Testis (tissue), 3 donors: ENCODE data around the gene RHOBTB3. TPM values are rescaled to one million over a fixed set of nuclear protein-coding genes. Genes with fewer than 3 reads are reported as not detected.

Source experiments
- DNase-seq: peaks from one replicate; pipeline ENCODE4 v3.0.0-alpha.2; 2019
- H3K27ac ChIP-seq, 2 donors: fragments of 200-600 bp; sonication (generic); one replicate each; pipeline ENCODE4 v1.5.1; 2019
- H3K27me3 ChIP-seq: fragments of 200-600 bp; sonication (generic); one replicate; pipeline ENCODE4 v1.5.1; 2019
- H3K36me3 ChIP-seq: fragments of 200-600 bp; sonication (generic); one replicate; pipeline ENCODE4 v1.5.1; 2017; ENCODE audit warnings: low read depth; ENCODE audit errors: missing control alignments
- H3K4me1 ChIP-seq: fragments of 200-600 bp; sonication (generic); one replicate; pipeline ENCODE4 v1.5.1; 2019
- H3K4me3 ChIP-seq, 2 donors: fragments of 200-600 bp; sonication (generic); one replicate each; pipeline ENCODE4 v1.5.1; 2017 to 2019
- H3K9me3 ChIP-seq: fragments of 200-600 bp; sonication (generic); one replicate; pipeline ENCODE4 v1.5.1; 2017
- CTCF ChIP-seq, 3 experiments: fragments of 450-650 bp in 2 of 3; fragments of 200-600 bp in 1 of 3; sonication (generic) in 1 of 3; IDR thresholded peaks; one replicate each; pipeline ENCODE4 v1.5.1; 2016 to 2019; ENCODE audit warnings: antibody characterized with exemption in 3 of 3, mild to moderate bottlenecking in 2 of 3, moderate library complexity in 1 of 3
- POLR2A ChIP-seq: fragments of 450-650 bp; IDR thresholded peaks from one replicate; pipeline ENCODE4 v1.6.1; 2017; ENCODE audit warnings: antibody characterized with exemption, mild to moderate bottlenecking, moderate library complexity
- WGBS, 2 donors: methylation state at CpG; one replicate each; pipeline ENCODE4 v1.1.5; 2018; 5-methylcytosine and 5-hydroxymethylcytosine counted together
- intact Hi-C: fragments of 100-400 bp; cut with DNase I; formaldehyde crosslinking; loops from one replicate; pipeline ENCODE4 v1.15.1; 2023; ENCODE audit warnings: low total_unique reads
- polyA plus RNA-seq: library from polyadenylated mRNA; stranded (reverse); fragments of 350-450 nt; fragmentation: Illumina TruSeq; extraction: RNeasy Lipid Tissue Mini Kit (QIAGEN cat#74804); gene quantifications from one replicate; pipeline ENCODE4 v1.2.3, GENCODE V29; 2014; ENCODE audit warnings: low read depth, low replicate concordance; ENCODE audit not compliant: insufficient read depth
- total RNA-seq, 2 donors: library from RNA; depleted of rRNA; stranded (reverse); fragments of >200 nt; gene quantifications; one replicate each; pipeline ENCODE4 v1.2.3, GENCODE V29; 2016

Gene RHOBTB3
- total and polyA plus RNA-seq, 3 donors from 2014 or later, result 44.1 to 190 (median 163) TPM

- no peak for DNase-seq
- Histone ChIP-seq H3K27ac (no peak overlapping the region), H3K4me3 (no peak overlapping the region), H3K36me3 (no peaks in the 10 kb centered on the region), H3K4me1 (peaks cover 28% of the 10 kb centered on the region), H3K27me3 (no peaks in the 10 kb centered on the region), H3K9me3 (no peaks in the 10 kb centered on the region)
- TF ChIP-seq POLR2A (no peak), CTCF (IDR thresholded peaks at IDR 0.05) (no peak)
- intact Hi-C loops, result no loop called here
Observed at GRCh38 chr5:95746194-95746593, 15.1 kb downstream of the RHOBTB3 start.

DNA sequence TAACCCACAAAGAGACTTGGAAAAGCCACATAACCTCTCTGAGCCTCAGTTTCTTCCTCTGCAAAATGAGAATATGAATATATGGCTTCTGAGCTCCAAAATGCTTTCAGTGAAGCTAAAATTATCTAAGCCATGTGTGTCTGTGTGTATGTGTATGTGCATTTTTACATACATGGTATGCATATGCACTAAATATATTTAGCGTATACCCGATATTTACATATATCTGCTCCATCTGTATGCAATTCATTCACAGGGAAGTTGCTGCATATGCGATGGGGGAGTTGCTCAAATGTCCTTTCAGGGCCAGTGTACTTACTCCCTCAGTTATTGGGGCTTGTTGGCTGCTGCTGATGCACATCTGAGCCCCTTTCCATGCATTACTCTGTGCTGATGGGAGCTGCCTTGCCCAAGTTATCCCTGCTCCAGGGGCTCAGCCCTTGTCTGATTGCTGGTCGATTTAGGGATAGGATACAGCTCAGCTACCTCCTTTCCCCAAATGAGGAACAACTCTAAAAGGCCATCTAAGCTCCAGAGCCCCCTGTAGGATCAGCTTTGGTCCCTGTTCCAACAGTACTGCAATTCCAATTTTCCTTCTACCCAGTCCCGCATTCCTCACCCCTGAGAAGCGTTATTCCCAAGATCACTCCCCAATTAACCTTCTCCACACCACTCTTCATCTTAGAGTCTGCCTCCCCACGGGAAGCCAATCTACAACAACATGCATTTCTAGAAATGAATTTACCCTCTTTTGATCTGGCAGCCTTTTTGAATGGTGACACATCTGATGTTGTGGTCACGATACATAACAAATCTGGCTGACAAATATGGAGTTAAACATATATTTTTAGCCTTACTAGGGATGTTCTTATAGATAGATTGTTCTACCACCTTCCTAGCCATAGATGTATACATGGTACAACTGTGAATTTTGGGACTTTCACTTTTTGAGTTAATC, 15.9 kb downstream of the RHOBTB3 start:
- H3K27me3 ChIP-seq, result no peaks in the 10 kb centered on the region
- no peaks in the 10 kb centered on the region for H3K9me3 ChIP-seq
- H3K27ac ChIP-seq, result peak overlapping the region in 1 of 2 donors; percentile 7
- 69% methylated on average over 7 to 8 of the region's 8 CpGs for WGBS, 2 donors
- TF ChIP-seq POLR2A, result no peak
- no peak for DNase-seq
- H3K36me3 ChIP-seq, result no peaks in the 10 kb centered on the region
- H3K4me3 ChIP-seq, result no peak overlapping the region
- intact Hi-C loops, result no loop called here
- H3K4me1 ChIP-seq, result peaks cover 28% of the 10 kb centered on the region

DNA sequence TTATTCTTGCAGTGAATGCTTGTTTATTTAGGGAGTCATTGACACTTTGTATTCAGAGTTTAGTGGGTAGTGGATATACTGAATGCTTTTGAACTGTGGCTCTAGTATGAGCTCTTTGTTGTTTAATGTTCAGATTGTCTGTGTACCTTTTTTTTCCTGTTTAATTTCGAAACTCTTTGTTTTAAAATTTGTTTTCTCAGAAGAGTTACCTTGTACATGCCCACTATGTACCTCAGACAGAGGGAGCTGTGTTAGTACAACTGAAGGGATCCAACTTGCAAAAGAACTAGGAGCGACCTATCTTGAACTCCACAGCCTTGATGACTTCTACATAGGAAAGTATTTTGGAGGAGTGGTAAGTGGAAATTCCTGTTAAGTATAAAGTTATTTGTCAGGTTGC, 17.0 kb downstream of the RHOBTB3 start:
- peak overlapping the region in 1 of 2 donors; percentile 22 for H3K27ac ChIP-seq
- no peak for TF ChIP-seq POLR2A
- TF ChIP-seq CTCF (IDR thresholded peaks at IDR 0.05), result no peak
- no peaks in the 10 kb centered on the region for H3K9me3 ChIP-seq
- intact Hi-C loops, result no loop called here
- H3K4me3 ChIP-seq, result no peak overlapping the region
- DNase-seq, result no peak
- peaks cover 28% of the 10 kb centered on the region for H3K4me1 ChIP-seq
- no peaks in the 10 kb centered on the region for H3K27me3 ChIP-seq
- no peaks in the 10 kb centered on the region for H3K36me3 ChIP-seq
- WGBS, 2 donors, result 40 to 47% methylated on average over 2 of the region's 2 CpGs

- no peak for TF ChIP-seq CTCF (IDR thresholded peaks at IDR 0.05)
- no peak for TF ChIP-seq POLR2A
- Histone ChIP-seq H3K9me3 (no peaks in the 10 kb centered on the region), H3K4me3 (no peak overlapping the region), H3K36me3 (no peaks in the 10 kb centered on the region), H3K4me1 (peaks cover 14% of the 10 kb centered on the region), H3K27ac (no peak overlapping the region), H3K27me3 (no peaks in the 10 kb centered on the region)
- DNase-seq, result no peak
- WGBS, 2 donors, result 57 to 65% methylated on average over 2 of the region's 2 CpGs
- intact Hi-C loops, result no loop called here
Observed at GRCh38 chr5:95754545-95754944, 23.4 kb downstream of the RHOBTB3 start.

DNA sequence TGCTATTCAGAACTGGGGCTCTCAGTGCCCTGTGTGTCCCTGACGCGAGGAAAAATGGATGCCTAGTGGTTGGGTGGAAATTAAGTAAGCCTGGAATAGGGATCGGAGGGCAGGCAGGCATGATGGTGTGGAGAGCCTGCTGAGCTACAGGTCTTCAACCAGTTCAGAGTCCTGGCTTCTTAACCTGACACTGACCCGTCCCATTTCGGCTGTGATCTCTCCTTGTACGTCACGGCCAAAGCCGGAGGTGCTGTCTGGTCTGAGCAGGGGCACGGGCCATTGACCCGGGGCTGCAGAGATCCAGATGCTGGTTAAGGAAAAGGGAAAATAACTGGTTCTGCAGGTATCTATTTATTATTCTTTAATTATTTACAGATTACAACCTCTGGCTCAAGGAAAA, 27.9 kb downstream of the RHOBTB3 start:
- DNase-seq, result no peak
- WGBS, 2 donors, result 63 to 79% methylated on average over 10 of the region's 10 CpGs
- TF ChIP-seq CTCF (IDR thresholded peaks at IDR 0.05), result no peak
- no peak for TF ChIP-seq POLR2A
- no peaks in the 10 kb centered on the region for H3K27me3 ChIP-seq
- H3K4me1 ChIP-seq, result peaks cover 34% of the 10 kb centered on the region
- H3K4me3 ChIP-seq, result no peak overlapping the region
- H3K9me3 ChIP-seq, result no peaks in the 10 kb centered on the region
- no peaks in the 10 kb centered on the region for H3K36me3 ChIP-seq
- H3K27ac ChIP-seq, result peak overlapping the region; percentile 35 to 71
- intact Hi-C loops, result no loop called here
